Liver (tissue), 9 donors: ENCODE data around the gene ACKR3. TPM values are rescaled to one million over a fixed set of nuclear protein-coding genes. Genes with fewer than 3 reads are reported as not detected.

Experiments
- DNase-seq: peaks from one replicate; pipeline ENCODE4 v3.0.0-alpha.2; 2017; ENCODE audit warnings: low spot score
- H3K27ac ChIP-seq, 2 donors: one replicate each; pipeline ENCODE4 v1.7.0; 2013; ENCODE audit warnings: inconsistent platforms in 2 of 2, low read length in 2 of 2, control low read depth in 1 of 2, low read depth in 1 of 2, mild to moderate bottlenecking in 1 of 2
- H3K27me3 ChIP-seq, 4 donors: one replicate each; pipeline versions ENCODE4 v1.6.1 to v1.7.0; 2013; ENCODE audit warnings: low read length in 3 of 4, inconsistent platforms in 1 of 4, mild to moderate bottlenecking in 1 of 4, moderate library complexity in 1 of 4; ENCODE audit not compliant: control insufficient read depth in 4 of 4, insufficient read depth in 4 of 4
- H3K36me3 ChIP-seq, 4 donors: one replicate each; pipeline versions ENCODE4 v1.6.1 to v1.7.0; 2013; ENCODE audit warnings: low read length in 3 of 4, mild to moderate bottlenecking in 3 of 4, low read depth in 1 of 4, moderate library complexity in 1 of 4; ENCODE audit not compliant: control insufficient read depth in 4 of 4, insufficient read depth in 3 of 4
- H3K4me1 ChIP-seq, 4 donors: one replicate each; pipeline versions ENCODE4 v1.6.1 to v1.7.0; 2013; ENCODE audit warnings: low read length in 3 of 4, mild to moderate bottlenecking in 3 of 4, moderate library complexity in 1 of 4; ENCODE audit not compliant: control insufficient read depth in 4 of 4, insufficient read depth in 4 of 4
- H3K4me3 ChIP-seq, 3 donors: one replicate each; pipeline versions ENCODE4 v1.6.1 to v1.7.0; 2013; ENCODE audit warnings: low read length in 3 of 3, control low read depth in 1 of 3, low read depth in 1 of 3, mild to moderate bottlenecking in 1 of 3
- H3K9ac ChIP-seq, 2 donors: one replicate each; pipeline ENCODE4 v1.7.0; 2013; ENCODE audit warnings: low read length in 2 of 2, mild to moderate bottlenecking in 2 of 2, moderate library complexity in 2 of 2, control low read depth in 1 of 2, low read depth in 1 of 2
- H3K9me3 ChIP-seq, 4 donors: one replicate each; pipeline versions ENCODE4 v1.6.1 to v1.7.0; 2013; ENCODE audit warnings: low read length in 3 of 4; ENCODE audit not compliant: control insufficient read depth in 4 of 4
- ATF3 ChIP-seq: IDR thresholded peaks from 2 replicates; pipeline ENCODE4 v1.6.1; 2016; ENCODE audit warnings: antibody characterized with exemption
- EGR1 ChIP-seq, 2 donors: IDR thresholded peaks; 2 replicates each; pipeline ENCODE4 v1.6.1; 2016 to 2018; ENCODE audit warnings: antibody characterized with exemption in 2 of 2, low read depth in 2 of 2
- FOXA1 ChIP-seq: IDR thresholded peaks from 2 replicates; pipeline ENCODE4 v1.6.1; 2016; ENCODE audit warnings: antibody characterized with exemption
- GABPA ChIP-seq, 2 donors: IDR thresholded peaks in 1 of 2; conservative IDR thresholded peaks in 1 of 2; 2 replicates each; pipeline ENCODE4 v1.6.1; 2016; ENCODE audit warnings: antibody characterized with exemption in 2 of 2, mild to moderate bottlenecking in 1 of 2, moderate library complexity in 1 of 2
- HNF4G ChIP-seq: IDR thresholded peaks from 2 replicates; pipeline ENCODE4 v1.6.1; 2016; ENCODE audit warnings: antibody characterized with exemption
- JUND ChIP-seq, 2 donors: IDR thresholded peaks; 2 replicates each; pipeline ENCODE4 v1.6.1; 2016; ENCODE audit warnings: antibody characterized with exemption in 2 of 2
- MAX ChIP-seq: IDR thresholded peaks from 2 replicates; pipeline ENCODE4 v1.6.1; 2016; ENCODE audit warnings: antibody characterized with exemption
- RAD21 ChIP-seq, 2 donors: IDR thresholded peaks; 2 replicates each; pipeline ENCODE4 v1.6.1; 2016; ENCODE audit warnings: antibody characterized with exemption in 2 of 2, mild to moderate bottlenecking in 2 of 2
- REST ChIP-seq: IDR thresholded peaks from 2 replicates; pipeline ENCODE4 v1.6.1; 2016; ENCODE audit warnings: antibody characterized with exemption, mild to moderate bottlenecking
- RXRA ChIP-seq, 2 donors: IDR thresholded peaks; 2 replicates each; pipeline ENCODE4 v1.6.1; 2017 to 2018; ENCODE audit warnings: antibody characterized with exemption in 2 of 2, mild to moderate bottlenecking in 1 of 2
- SP1 ChIP-seq: IDR thresholded peaks from 2 replicates; pipeline ENCODE4 v1.6.1; 2018; ENCODE audit warnings: antibody characterized with exemption, mild to moderate bottlenecking
- TAF1 ChIP-seq: conservative IDR thresholded peaks from 2 replicates; pipeline ENCODE4 v1.6.1; 2016; ENCODE audit warnings: antibody characterized with exemption, mild to moderate bottlenecking
- ZBTB33 ChIP-seq: IDR thresholded peaks from 2 replicates; pipeline ENCODE4 v1.6.1; 2016; ENCODE audit warnings: antibody characterized with exemption
- WGBS: extraction: QIAGEN DNeasy Blood & Tissue Kit; methylation state at CpG from one replicate; pipeline ENCODE4 v1.1.7; 2013; 5-methylcytosine and 5-hydroxymethylcytosine counted together
- polyA plus RNA-seq, 2 donors: library from polyadenylated mRNA; stranded (reverse) in 1 of 2; unstranded in 1 of 2; fragments of 200-250 nt in 1 of 2; fragments of >200 nt in 1 of 2; fragmentation: Nextera tagmentation in 1 of 2; extraction: Ambion mirVana in 1 of 2; gene quantifications; one replicate each; pipeline versions ENCODE4 v1.2.1 to v1.2.3, GENCODE V29; 2013 to 2015
- total RNA-seq, 2 donors: library from RNA; depleted of rRNA; stranded (reverse); fragments of >200 nt; gene quantifications; one replicate each; pipeline ENCODE4 v1.2.3, GENCODE V29; 2014
- donor health status: healthy.
- donor health status: healthy.
- donor health status: healthy.
- donor health status: healthy.
- donor health status: healthy.

Gene ACKR3
- total and polyA plus RNA-seq, 4 donors: 1.6 to 6.0 (median 3.0) TPM

- TF ChIP-seq ZBTB33 (no peak), RAD21 (IDR thresholded peaks at IDR 0.05) (no peak), EGR1 (IDR thresholded peaks at IDR 0.05; ENCODE audit: low read depth in 2 of 2) (no peak), TAF1 (no peak), FOXA1 (no peak), RXRA (IDR thresholded peaks at IDR 0.05) (no peak), HNF4G (no peak), GABPA (IDR thresholded peaks at IDR 0.05 in 1 of 2, conservative IDR thresholded peaks at IDR 0.05 in 1 of 2) (no peak), ATF3 (no peak)
These were observed 23.0 kb upstream of the ACKR3 start (continued) for GRCh38 chr2:236546561-236547002.

- Histone ChIP-seq H3K27ac (no peak overlapping the region), H3K9ac (no peak overlapping the region), H3K4me1 (no peaks in the 10 kb centered on the region), H3K36me3 (no peaks in the 10 kb centered on the region), H3K9me3 (no peaks in the 10 kb centered on the region), H3K4me3 (no peak overlapping the region), H3K27me3 (no peaks in the 10 kb centered on the region)
- no peak for DNase-seq
- 83% methylated on average over 1 of the region's 1 CpG for WGBS
- TF ChIP-seq EGR1 (IDR thresholded peaks at IDR 0.05; ENCODE audit: low read depth in 2 of 2) (no peak), GABPA (IDR thresholded peaks at IDR 0.05 in 1 of 2, conservative IDR thresholded peaks at IDR 0.05 in 1 of 2) (no peak), HNF4G (no peak), ZBTB33 (no peak), FOXA1 (no peak), MAX (no peak), REST (no peak), SP1 (no peak), TAF1 (no peak), JUND (IDR thresholded peaks at IDR 0.05) (no peak), RXRA (IDR thresholded peaks at IDR 0.05) (no peak)
These were observed 21.9 kb upstream of the ACKR3 start for GRCh38 chr2:236547725-236548124.
